Fibroblast of skin of left quadriceps (primary cell): ENCODE measurements around the gene HSD11B1L.

ENCODE experiments used
- DNase-seq, 2 experiments: peaks; one replicate each; pipeline ENCODE4 v3.0.0-alpha.2; 2013; ENCODE audit warnings: low read depth in 2 of 2

The HSD11B1L gene

GRCh38 chr19:5666921-5667610 lies 13.8 kb upstream of the HSD11B1L start:
- DNase-seq: no peak

GRCh38 chr19:5667751-5668271 lies 13.0 kb upstream of the HSD11B1L start:
- no peak for DNase-seq

- DNase-seq: no peak
Observed at GRCh38 chr19:5669212-5669611, 11.6 kb upstream of the HSD11B1L start.

- DNase-seq: no peak
Observed at GRCh38 chr19:5671600-5671999, 9.2 kb upstream of the HSD11B1L start.

GRCh38 chr19:5672708-5673459 lies 7.9 kb upstream of the HSD11B1L start:
- DNase-seq: no peak

GRCh38 chr19:5673752-5674151 lies 7.1 kb upstream of the HSD11B1L start:
- no peak for DNase-seq

GRCh38 chr19:5674714-5675113 lies 6.1 kb upstream of the HSD11B1L start:
- DNase-seq: no peak

- no peak for DNase-seq
Observed at GRCh38 chr19:5676105-5676771, 4.6 kb upstream of the HSD11B1L start.

- DNase-seq: no peak
Observed at GRCh38 chr19:5676772-5677105, 4.1 kb upstream of the HSD11B1L start.

GRCh38 chr19:5677136-5677535 lies 3.7 kb upstream of the HSD11B1L start:
- no peak for DNase-seq

GRCh38 chr19:5677580-5677979 lies 3.2 kb upstream of the HSD11B1L start:
- DNase-seq: no peak

GRCh38 chr19:5678071-5678718 lies 2.6 kb upstream of the HSD11B1L start:
- no peak for DNase-seq

GRCh38 chr19:5679289-5680083 lies 1.3 kb upstream of the HSD11B1L start:
- DNase-seq: no peak

- no peak for DNase-seq
Observed at GRCh38 chr19:5680084-5680436, 767 bp upstream of the HSD11B1L start.

GRCh38 chr19:5681391-5682106 lies 722 bp downstream of the HSD11B1L start:
- DNase-seq: no peak

GRCh38 chr19:5682107-5682482 lies 1.3 kb downstream of the HSD11B1L start:
- DNase-seq: no peak

- DNase-seq: no peak
Observed at GRCh38 chr19:5683177-5683886, 2.5 kb downstream of the HSD11B1L start.

GRCh38 chr19:5684694-5685430 lies 4.0 kb downstream of the HSD11B1L start:
- DNase-seq: no peak

GRCh38 chr19:5686326-5686646 lies 5.5 kb downstream of the HSD11B1L start:
- no peak for DNase-seq
